ENCODE measurements around the gene HLA-DMA.

Gene HLA-DMA

DNA sequence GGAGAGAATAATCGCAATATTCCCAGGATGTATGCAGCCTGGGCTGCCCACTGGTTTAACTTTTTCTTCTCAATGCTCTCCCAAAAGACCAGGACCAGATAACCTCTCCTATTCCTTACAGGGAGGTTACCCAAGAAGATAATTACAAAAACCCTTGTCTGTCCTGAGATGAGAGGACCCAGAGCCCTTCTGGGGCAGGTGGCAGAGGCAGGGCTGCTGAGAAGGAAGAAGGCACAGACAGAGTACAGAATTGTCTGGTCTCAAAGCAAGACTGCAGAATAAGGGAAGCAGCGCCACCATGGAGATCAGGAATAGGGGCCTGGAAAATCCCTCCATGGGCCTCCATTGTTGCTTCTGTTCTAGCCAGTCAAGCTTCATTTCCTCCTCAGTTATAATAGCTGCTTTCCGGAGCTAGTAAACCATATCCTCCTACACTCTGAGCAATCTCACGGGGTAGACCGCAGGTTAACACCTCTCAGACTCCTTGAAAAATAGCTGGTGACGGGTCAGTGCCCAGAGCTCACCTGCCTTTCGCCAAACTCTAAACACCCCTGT is 11.6 kb downstream of the HLA-DMA start:
- peaks cover 44% of the 10 kb centered on the region for H3K79me2 ChIP-seq (ENCODE audit: insufficient read depth, low read length)
- no peak overlapping the region for H2AFZ ChIP-seq (ENCODE audit: low read depth, low read length, severe bottlenecking)
- H3K36me3 ChIP-seq (ENCODE audit: low read length), result peaks cover 26% of the 10 kb centered on the region
- H3K27ac ChIP-seq (ENCODE audit: low read depth, low read length), result peak overlapping the region; percentile 97
- peak overlapping the region; percentile 74 for H3K4me3 ChIP-seq (ENCODE audit: insufficient read depth, low read length, poor library complexity, severe bottlenecking)
- no peaks in the 10 kb centered on the region for H3K27me3 ChIP-seq (ENCODE audit: low read length)
- H3K4me2 ChIP-seq (ENCODE audit: low read depth, low read length, poor library complexity, severe bottlenecking), result peak overlapping the region; percentile 72
- no peak for TF ChIP-seq CTCF (IDR thresholded peaks at IDR 0.05; ENCODE audit: insufficient read depth, low read length, poor library complexity, severe bottlenecking)
- no peak for TF ChIP-seq EZH2phosphoT487 (conservative IDR thresholded peaks at IDR 0.05; ENCODE audit: low read length)
- H4K20me1 ChIP-seq (ENCODE audit: low read depth, low read length), result no peaks in the 10 kb centered on the region
- H3K9ac ChIP-seq (ENCODE audit: low read length), result peak overlapping the region; percentile 82
- H3K9me2 ChIP-seq (replicated peaks; ENCODE audit: insufficient read depth, low read length), result no peaks in the 10 kb centered on the region
- no peaks in the 10 kb centered on the region for H3K9me3 ChIP-seq (ENCODE audit: insufficient read depth, low read length)
- peaks cover 80% of the 10 kb centered on the region for H3F3A ChIP-seq (ENCODE audit: insufficient read depth)

GRCh38 chr6:32940656-32941213 is 12.2 kb downstream of the HLA-DMA start, which contains the start of gene HLA-DMB:
Gene HLA-DMB, minus strand, starts transcription at chr6:32941028. Its CDS starts 221 bp downstream, at chr6:32940807.
- Histone ChIP-seq H3K4me3 (ENCODE audit: insufficient read depth, low read length, poor library complexity, severe bottlenecking) (peak within 1 kb of the TSS; percentile 74), H3K27ac (ENCODE audit: low read depth, low read length) (peak within 1 kb of the TSS; percentile 97)

GRCh38 chr6:32938494-32938893 is 14.4 kb downstream of the HLA-DMA start:
- Histone ChIP-seq H3K9ac (ENCODE audit: low read length) (peak overlapping the region; percentile 5; the same call in 1 of the 2 replicates), H3K9me2 (replicated peaks; ENCODE audit: insufficient read depth, low read length) (no peaks in the 10 kb centered on the region), H3K27me3 (ENCODE audit: low read length) (no peaks in the 10 kb centered on the region), H4K20me1 (ENCODE audit: low read depth, low read length) (no peaks in the 10 kb centered on the region), H3K4me3 (ENCODE audit: insufficient read depth, low read length, poor library complexity, severe bottlenecking) (no peak overlapping the region), H3K36me3 (ENCODE audit: low read length) (peaks cover 31% of the 10 kb centered on the region), H3K27ac (ENCODE audit: low read depth, low read length) (peak overlapping the region; percentile 97), H3K9me3 (ENCODE audit: insufficient read depth, low read length) (no peaks in the 10 kb centered on the region), H3K79me2 (ENCODE audit: insufficient read depth, low read length) (peaks cover 44% of the 10 kb centered on the region), H3F3A (ENCODE audit: insufficient read depth) (peaks cover 75% of the 10 kb centered on the region), H3K4me2 (ENCODE audit: low read depth, low read length, poor library complexity, severe bottlenecking) (peak overlapping the region; percentile 72), H2AFZ (ENCODE audit: low read depth, low read length, severe bottlenecking) (no peak overlapping the region)
- TF ChIP-seq EZH2phosphoT487 (conservative IDR thresholded peaks at IDR 0.05; ENCODE audit: low read length) (no peak), CTCF (IDR thresholded peaks at IDR 0.05; ENCODE audit: insufficient read depth, low read length, poor library complexity, severe bottlenecking) (no peak)

More at GRCh38 chr6:32940656-32941213, 12.2 kb downstream of the HLA-DMA start, which contains the start of gene HLA-DMB:
- peak within 1 kb of the TSS; percentile 82 for H3K9ac ChIP-seq (ENCODE audit: low read length)
- H3K9me3 ChIP-seq (ENCODE audit: insufficient read depth, low read length), result no peaks in the 10 kb centered on the region
- peaks cover 27% of the 10 kb centered on the region for H3K36me3 ChIP-seq (ENCODE audit: low read length)
- peak within 1 kb of the TSS; percentile 72 for H3K4me2 ChIP-seq (ENCODE audit: low read depth, low read length, poor library complexity, severe bottlenecking)
- H3K9me2 ChIP-seq (replicated peaks; ENCODE audit: insufficient read depth, low read length), result no peaks in the 10 kb centered on the region
- no peaks in the 10 kb centered on the region for H4K20me1 ChIP-seq (ENCODE audit: low read depth, low read length)
- peaks cover 75% of the 10 kb centered on the region for H3F3A ChIP-seq (ENCODE audit: insufficient read depth)
- no peak within 1 kb of the TSS for H2AFZ ChIP-seq (ENCODE audit: low read depth, low read length, severe bottlenecking)
- no peaks in the 10 kb centered on the region for H3K27me3 ChIP-seq (ENCODE audit: low read length)
- H3K79me2 ChIP-seq (ENCODE audit: insufficient read depth, low read length), result peaks cover 44% of the 10 kb centered on the region
- TF ChIP-seq CTCF (IDR thresholded peaks at IDR 0.05; ENCODE audit: insufficient read depth, low read length, poor library complexity, severe bottlenecking), result no peak
- no peak for TF ChIP-seq EZH2phosphoT487 (conservative IDR thresholded peaks at IDR 0.05; ENCODE audit: low read length)

Data from SU-DHL-6 (cell line).